NT2/D1 (cell line): ENCODE data around the gene ZNF471.

Experiments used
- YY1 ChIP-seq: IDR thresholded peaks from 2 replicates; pipeline ENCODE4 v1.6.1; 2011; ENCODE audit not compliant: insufficient read length, insufficient read depth
- ZNF274 ChIP-seq: IDR thresholded peaks from 2 replicates; pipeline ENCODE4 v1.6.1; 2011; ENCODE audit warnings: mild to moderate bottlenecking, low read depth, low read length

- TF ChIP-seq ZNF274 (no peak), YY1 (no peak)
Measured at GRCh38 chr19:56538254-56538760, 30.7 kb downstream of the ZNF471 start.
